Liver (tissue), 9 donors: ENCODE measurements around the gene KCNK16. TPM values are rescaled to one million over a fixed set of nuclear protein-coding genes. Genes with fewer than 3 reads are reported as not detected.

ENCODE experiments used
- DNase-seq: peaks from one replicate; pipeline ENCODE4 v3.0.0-alpha.2; 2017; ENCODE audit warnings: low spot score
- H3K27ac ChIP-seq, 2 donors: one replicate each; pipeline ENCODE4 v1.7.0; 2013; ENCODE audit warnings: inconsistent platforms in 2 of 2, low read length in 2 of 2, control low read depth in 1 of 2, low read depth in 1 of 2, mild to moderate bottlenecking in 1 of 2
- H3K27me3 ChIP-seq, 4 donors: one replicate each; pipeline versions ENCODE4 v1.6.1 to v1.7.0; 2013; ENCODE audit warnings: low read length in 3 of 4, inconsistent platforms in 1 of 4, mild to moderate bottlenecking in 1 of 4, moderate library complexity in 1 of 4; ENCODE audit not compliant: control insufficient read depth in 4 of 4, insufficient read depth in 4 of 4
- H3K36me3 ChIP-seq, 4 donors: one replicate each; pipeline versions ENCODE4 v1.6.1 to v1.7.0; 2013; ENCODE audit warnings: low read length in 3 of 4, mild to moderate bottlenecking in 3 of 4, low read depth in 1 of 4, moderate library complexity in 1 of 4; ENCODE audit not compliant: control insufficient read depth in 4 of 4, insufficient read depth in 3 of 4
- H3K4me1 ChIP-seq, 4 donors: one replicate each; pipeline versions ENCODE4 v1.6.1 to v1.7.0; 2013; ENCODE audit warnings: low read length in 3 of 4, mild to moderate bottlenecking in 3 of 4, moderate library complexity in 1 of 4; ENCODE audit not compliant: control insufficient read depth in 4 of 4, insufficient read depth in 4 of 4
- H3K4me3 ChIP-seq, 3 donors: one replicate each; pipeline versions ENCODE4 v1.6.1 to v1.7.0; 2013; ENCODE audit warnings: low read length in 3 of 3, control low read depth in 1 of 3, low read depth in 1 of 3, mild to moderate bottlenecking in 1 of 3
- H3K9ac ChIP-seq, 2 donors: one replicate each; pipeline ENCODE4 v1.7.0; 2013; ENCODE audit warnings: low read length in 2 of 2, mild to moderate bottlenecking in 2 of 2, moderate library complexity in 2 of 2, control low read depth in 1 of 2, low read depth in 1 of 2
- H3K9me3 ChIP-seq, 4 donors: one replicate each; pipeline versions ENCODE4 v1.6.1 to v1.7.0; 2013; ENCODE audit warnings: low read length in 3 of 4; ENCODE audit not compliant: control insufficient read depth in 4 of 4
- ATF3 ChIP-seq: IDR thresholded peaks from 2 replicates; pipeline ENCODE4 v1.6.1; 2016; ENCODE audit warnings: antibody characterized with exemption
- CTCF ChIP-seq: fragments of 150-350 bp; IDR thresholded peaks from 2 replicates; pipeline ENCODE4 v1.5.1; 2017; ENCODE audit warnings: improper control_type of control experiment, low read depth, low read length; ENCODE audit not compliant: missing input control
- EGR1 ChIP-seq, 2 donors: IDR thresholded peaks; 2 replicates each; pipeline ENCODE4 v1.6.1; 2016 to 2018; ENCODE audit warnings: antibody characterized with exemption in 2 of 2, low read depth in 2 of 2
- FOXA1 ChIP-seq: IDR thresholded peaks from 2 replicates; pipeline ENCODE4 v1.6.1; 2016; ENCODE audit warnings: antibody characterized with exemption
- FOXA2 ChIP-seq: IDR thresholded peaks from 2 replicates; pipeline ENCODE4 v1.6.1; 2016; ENCODE audit warnings: antibody characterized with exemption
- HNF4A ChIP-seq, 2 donors: conservative IDR thresholded peaks; 2 replicates each; pipeline ENCODE4 v1.6.1; 2016; ENCODE audit warnings: antibody characterized with exemption in 2 of 2, mild to moderate bottlenecking in 2 of 2
- JUND ChIP-seq, 2 donors: IDR thresholded peaks; 2 replicates each; pipeline ENCODE4 v1.6.1; 2016; ENCODE audit warnings: antibody characterized with exemption in 2 of 2
- NR2F2 ChIP-seq: IDR thresholded peaks from 2 replicates; pipeline ENCODE4 v1.6.1; 2016; ENCODE audit warnings: antibody characterized with exemption
- RAD21 ChIP-seq, 2 donors: IDR thresholded peaks; 2 replicates each; pipeline ENCODE4 v1.6.1; 2016; ENCODE audit warnings: antibody characterized with exemption in 2 of 2, mild to moderate bottlenecking in 2 of 2
- REST ChIP-seq: IDR thresholded peaks from 2 replicates; pipeline ENCODE4 v1.6.1; 2016; ENCODE audit warnings: antibody characterized with exemption, mild to moderate bottlenecking
- RXRA ChIP-seq, 2 donors: IDR thresholded peaks; 2 replicates each; pipeline ENCODE4 v1.6.1; 2017 to 2018; ENCODE audit warnings: antibody characterized with exemption in 2 of 2, mild to moderate bottlenecking in 1 of 2
- SP1 ChIP-seq: IDR thresholded peaks from 2 replicates; pipeline ENCODE4 v1.6.1; 2018; ENCODE audit warnings: antibody characterized with exemption, mild to moderate bottlenecking
- TAF1 ChIP-seq: conservative IDR thresholded peaks from 2 replicates; pipeline ENCODE4 v1.6.1; 2016; ENCODE audit warnings: antibody characterized with exemption, mild to moderate bottlenecking
- YY1 ChIP-seq: IDR thresholded peaks from 2 replicates; pipeline ENCODE4 v1.6.1; 2016; ENCODE audit warnings: antibody characterized with exemption, mild to moderate bottlenecking
- ZBTB33 ChIP-seq: IDR thresholded peaks from 2 replicates; pipeline ENCODE4 v1.6.1; 2016; ENCODE audit warnings: antibody characterized with exemption
- WGBS: extraction: QIAGEN DNeasy Blood & Tissue Kit; methylation state at CpG from one replicate; pipeline ENCODE4 v1.1.7; 2013; 5-methylcytosine and 5-hydroxymethylcytosine counted together
- polyA plus RNA-seq, 2 donors: library from polyadenylated mRNA; stranded (reverse) in 1 of 2; unstranded in 1 of 2; fragments of 200-250 nt in 1 of 2; fragments of >200 nt in 1 of 2; fragmentation: Nextera tagmentation in 1 of 2; extraction: Ambion mirVana in 1 of 2; gene quantifications; one replicate each; pipeline versions ENCODE4 v1.2.1 to v1.2.3, GENCODE V29; 2013 to 2015
- total RNA-seq, 2 donors: library from RNA; depleted of rRNA; stranded (reverse); fragments of >200 nt; gene quantifications; one replicate each; pipeline ENCODE4 v1.2.3, GENCODE V29; 2014
- donor health status: healthy.
- donor health status: healthy.
- donor health status: healthy.
- donor health status: healthy.
- donor health status: healthy.

Gene KCNK16
- total and polyA plus RNA-seq, 4 donors, result not detected

- no peak for TF ChIP-seq YY1
Measured at GRCh38 chr6:39269961-39270360, 52.5 kb downstream of the KCNK16 start (continued).

- 90% methylated on average over 3 of the region's 3 CpGs for WGBS
- Histone ChIP-seq H3K27me3 (no peaks in the 10 kb centered on the region), H3K9ac (no peak overlapping the region), H3K9me3 (no peaks in the 10 kb centered on the region), H3K4me3 (no peak overlapping the region), H3K27ac (no peak overlapping the region), H3K36me3 (no peaks in the 10 kb centered on the region), H3K4me1 (peaks cover 0 to 1% (median under 1%) of the 10 kb centered on the region in 4 donors)
- DNase-seq, result no peak
- TF ChIP-seq RAD21 (IDR thresholded peaks at IDR 0.05) (no peak), RXRA (IDR thresholded peaks at IDR 0.05) (no peak), EGR1 (IDR thresholded peaks at IDR 0.05; ENCODE audit: low read depth in 2 of 2) (no peak), HNF4A (conservative IDR thresholded peaks at IDR 0.05) (no peak), YY1 (no peak), JUND (IDR thresholded peaks at IDR 0.05) (no peak), NR2F2 (no peak), FOXA1 (no peak), ATF3 (no peak), SP1 (no peak)
Measured at GRCh38 chr6:39268721-39269120, 53.8 kb downstream of the KCNK16 start.

- H3K36me3 ChIP-seq, result no peaks in the 10 kb centered on the region
- no peak for DNase-seq
- no peaks in the 10 kb centered on the region for H3K9me3 ChIP-seq
- no peak overlapping the region for H3K27ac ChIP-seq
- no peaks in the 10 kb centered on the region for H3K27me3 ChIP-seq
- 87% methylated on average over 7 of the region's 7 CpGs for WGBS
- H3K9ac ChIP-seq, result no peak overlapping the region
- H3K4me3 ChIP-seq, result no peak overlapping the region
- peaks cover 0 to 7% (median 4%) of the 10 kb centered on the region in 4 donors for H3K4me1 ChIP-seq
- TF ChIP-seq ZBTB33, result no peak
- TF ChIP-seq RXRA (IDR thresholded peaks at IDR 0.05), result no peak
- TF ChIP-seq EGR1 (IDR thresholded peaks at IDR 0.05; ENCODE audit: low read depth in 2 of 2), result no peak
- TF ChIP-seq RAD21 (IDR thresholded peaks at IDR 0.05), result no peak
- TF ChIP-seq SP1, result no peak
- no peak for TF ChIP-seq NR2F2
- TF ChIP-seq HNF4A (conservative IDR thresholded peaks at IDR 0.05), result no peak
- no peak for TF ChIP-seq REST
- no peak for TF ChIP-seq TAF1
- TF ChIP-seq FOXA2, result no peak
- no peak for TF ChIP-seq CTCF
Measured at GRCh38 chr6:39268171-39268570, 54.3 kb downstream of the KCNK16 start.
